Activated CD8-positive, alpha-beta memory T cell treated with anti-CD3 and anti-CD28 coated beads for 36 hours (primary cell): ENCODE measurements around the gene FXYD1. TPM values are rescaled to one million over a fixed set of nuclear protein-coding genes. Genes with fewer than 3 reads are reported as not detected.

ENCODE experiments used
- CTCF ChIA-PET: fragments of 350-600 bp; sonication (Branson Sonifier 250); formaldehyde crosslinking; loops from one replicate; lab custom pipeline; 2021; ENCODE audit warnings: antibody characterized with exemption; lab: Charles Lee
- POLR2A ChIA-PET: fragments of 350-600 bp; sonication (Branson Sonifier 250); formaldehyde crosslinking; loops from one replicate; lab custom pipeline; 2021; ENCODE audit warnings: antibody characterized with exemption; lab: Charles Lee
- total RNA-seq, 2 experiments: library from RNA; stranded (reverse); gene quantifications; one replicate each; pipeline ENCODE4 v1.2.3, GENCODE V29; 2021

The FXYD1 gene
- total RNA-seq, 2 experiments from 2014 or later: not detected

GRCh38 chr19:35166100-35167063 is 27.8 kb downstream of the FXYD1 start:
- ChIA-PET POLR2A (interaction anchor here (0.6 kb wide), 1 partner anchor 78 kb away, joined by 4 read pairs; no protein-coding TSS in a partner anchor), CTCF (interaction anchor here (0.9 to 1.1 kb wide), 2 partner anchors 25 to 52 kb away, joined by 3 to 5 read pairs; no protein-coding TSS in a partner anchor)

GRCh38 chr19:35167251-35168119 is 28.9 kb downstream of the FXYD1 start:
- ChIA-PET CTCF (interaction anchor here (0.9 to 1.6 kb wide), 3 partner anchors 14 to 51 kb away, joined by 3 to 5 read pairs (median 5); no protein-coding TSS in a partner anchor), POLR2A (interaction anchor here (0.6 kb wide), 1 partner anchor 77 kb away, joined by 4 read pairs; no protein-coding TSS in a partner anchor)

- CTCF ChIA-PET: interaction anchor here (1.2 to 1.6 kb wide), 2 partner anchors 14 to 26 kb away, joined by 5 read pairs; no protein-coding TSS in a partner anchor
- POLR2A ChIA-PET: no interaction called here
These were observed 29.6 kb downstream of the FXYD1 start for GRCh38 chr19:35168196-35168595.

GRCh38 chr19:35169221-35169995 is 30.8 kb downstream of the FXYD1 start:
- POLR2A ChIA-PET: no interaction called here
- CTCF ChIA-PET: interaction anchor here (1.2 kb wide), 1 partner anchor 27 kb away, joined by 5 read pairs; no protein-coding TSS in a partner anchor

- POLR2A ChIA-PET: interaction anchor here (0.6 kb wide), 1 partner anchor 16 kb away, joined by 6 read pairs; the partner anchor contains the start of gene FXYD5
- CTCF ChIA-PET: no interaction called here
These were observed 31.9 kb downstream of the FXYD1 start for GRCh38 chr19:35170359-35171061.

- ChIA-PET POLR2A (no interaction called here), CTCF (no interaction called here)
These were observed 33.1 kb downstream of the FXYD1 start for GRCh38 chr19:35171730-35172129.

- ChIA-PET CTCF (no interaction called here), POLR2A (no interaction called here)
These were observed 35.6 kb downstream of the FXYD1 start for GRCh38 chr19:35174226-35174625.

GRCh38 chr19:35176181-35176570 is 37.6 kb downstream of the FXYD1 start:
- ChIA-PET POLR2A (no interaction called here), CTCF (no interaction called here)

- POLR2A ChIA-PET: no interaction called here
- CTCF ChIA-PET: no interaction called here
These were observed 39.0 kb downstream of the FXYD1 start for GRCh38 chr19:35177377-35178274.

GRCh38 chr19:35178701-35179100 is 40.1 kb downstream of the FXYD1 start:
- POLR2A ChIA-PET: no interaction called here

GRCh38 chr19:35179830-35180229 is 41.2 kb downstream of the FXYD1 start:
- POLR2A ChIA-PET: no interaction called here
- CTCF ChIA-PET: no interaction called here

More at GRCh38 chr19:35178701-35179100, 40.1 kb downstream of the FXYD1 start:
- CTCF ChIA-PET: no interaction called here

GRCh38 chr19:35181387-35181786 is 42.8 kb downstream of the FXYD1 start:
- CTCF ChIA-PET: no interaction called here
- POLR2A ChIA-PET: no interaction called here

- POLR2A ChIA-PET: no interaction called here
These were observed 45.6 kb downstream of the FXYD1 start for GRCh38 chr19:35184267-35184666.

GRCh38 chr19:35184884-35185283 is 46.3 kb downstream of the FXYD1 start:
- ChIA-PET CTCF (no interaction called here), POLR2A (no interaction called here)

More at GRCh38 chr19:35184267-35184666, 45.6 kb downstream of the FXYD1 start:
- CTCF ChIA-PET: no interaction called here
